GM21529 (cell line): Measurements from ENCODE around the gene IGSF3.
"Not testable (repeated sequence)": the region's sequence is repeated elsewhere in the genome, so short reads cannot be mapped to it uniquely, and the experiment has no call there.

ENCODE experiments used
- ATAC-seq: cut with Tn5 transposase; IDR thresholded peaks from one replicate; pipeline ENCODE4 v1.9.1; 2021; ENCODE audit not compliant: unreplicated experiment

IGSF3 gene

DNA sequence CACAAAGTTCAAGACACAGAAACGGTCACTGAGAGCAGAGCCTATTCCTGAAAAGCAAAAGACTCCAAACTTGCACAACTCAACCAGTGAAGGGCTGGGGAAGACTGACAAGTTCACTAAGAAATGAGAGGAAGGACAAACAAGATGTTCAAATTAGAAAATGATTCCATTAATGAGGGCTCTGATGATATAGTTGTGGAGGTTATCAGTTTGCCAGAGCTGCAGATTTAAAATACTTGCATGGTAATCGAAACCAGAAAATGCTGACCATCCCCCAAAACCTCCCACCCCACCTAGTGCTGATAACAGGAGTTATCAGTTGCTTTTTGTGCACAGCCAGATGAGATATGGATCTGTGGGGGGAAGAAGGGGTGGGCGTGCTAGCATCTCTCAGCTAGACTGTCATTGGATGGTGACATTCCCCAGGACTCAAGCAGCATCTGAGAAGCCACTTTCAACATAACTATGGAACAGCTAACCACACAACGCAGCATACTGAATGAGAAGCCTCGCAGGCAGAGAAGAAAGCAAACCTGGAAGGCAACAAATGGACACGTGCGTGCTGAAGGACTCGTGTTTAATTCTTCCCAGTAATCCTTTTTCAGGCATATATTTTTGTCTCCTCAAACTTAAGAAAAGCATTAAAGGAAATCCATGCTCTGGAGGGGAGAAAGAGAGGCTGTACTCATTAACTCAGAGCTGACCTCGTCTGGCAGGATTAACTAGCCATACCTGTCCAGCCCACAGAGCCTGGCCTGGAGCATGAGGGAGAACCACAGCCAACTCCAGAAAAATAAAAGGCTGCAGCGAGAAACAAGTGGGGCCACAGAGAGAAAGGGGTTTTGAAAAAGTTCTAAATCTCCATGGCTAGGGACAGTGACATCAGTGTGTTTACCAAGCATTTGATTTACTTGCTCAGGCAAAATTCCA is 35.3 kb downstream of the IGSF3 start:
- ATAC-seq, result not testable (repeated sequence)

DNA sequence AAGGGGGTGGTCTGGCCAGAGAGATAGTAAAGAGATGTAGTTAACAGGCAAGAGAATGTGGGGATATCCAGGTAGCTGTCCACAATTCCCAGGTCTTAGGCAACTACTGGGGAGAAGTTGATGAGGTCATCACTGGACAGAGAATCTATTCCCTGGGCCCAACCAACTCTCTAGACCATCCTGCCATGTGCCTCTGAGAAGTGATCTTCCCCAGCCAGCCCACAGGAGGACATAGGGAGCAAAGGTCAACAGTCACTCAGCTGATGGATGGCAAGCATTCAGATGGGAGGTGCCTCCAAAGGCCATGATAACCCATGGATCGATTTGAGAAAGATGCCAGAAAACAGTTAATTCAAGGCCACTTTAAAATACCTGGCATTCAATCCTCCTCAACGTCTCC is 36.0 kb downstream of the IGSF3 start:
- not testable (repeated sequence) for ATAC-seq

GRCh38 chr1:116630057-116630456 is 37.5 kb downstream of the IGSF3 start:
- not testable (repeated sequence) for ATAC-seq

DNA sequence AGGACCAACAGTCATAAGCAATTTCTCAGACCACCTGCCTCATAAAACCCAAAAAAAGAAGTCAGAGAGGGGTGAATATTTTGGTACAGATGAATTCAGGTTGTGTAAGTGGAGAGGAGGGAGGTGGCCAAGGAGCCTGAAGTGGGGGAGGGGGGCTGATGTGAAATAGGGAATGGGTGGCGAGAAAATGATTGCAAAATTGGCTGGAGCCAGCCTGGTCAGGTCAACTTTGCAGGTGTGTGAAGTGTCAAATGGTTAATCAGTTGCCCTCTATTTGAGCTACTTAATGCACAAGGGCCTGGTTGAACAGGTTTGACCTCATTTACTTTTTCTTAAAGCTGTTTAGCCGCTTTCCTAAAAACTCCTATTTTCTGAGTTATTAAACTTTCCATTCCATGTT is 38.1 kb downstream of the IGSF3 start:
- not testable (repeated sequence) for ATAC-seq

DNA sequence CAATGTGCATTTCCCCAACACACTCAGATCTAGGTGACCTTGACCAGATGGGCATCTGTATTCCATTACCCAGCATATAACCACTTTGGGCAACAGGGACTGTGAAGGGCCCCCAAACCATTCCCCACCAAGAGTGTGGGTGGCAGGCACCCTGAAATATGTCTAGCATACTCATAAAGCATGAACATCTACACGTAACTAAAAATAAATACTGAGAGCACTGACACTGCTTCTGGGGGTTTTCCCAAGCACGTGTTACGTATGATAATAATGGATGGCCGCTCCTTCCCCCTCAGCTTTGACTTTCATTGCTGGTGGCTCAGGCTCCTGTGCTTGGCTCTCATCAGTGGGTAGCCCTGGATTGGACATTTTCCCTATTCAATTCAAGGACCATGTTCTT is 39.1 kb downstream of the IGSF3 start:
- no peak for ATAC-seq

- ATAC-seq, result not testable (repeated sequence)
These were observed 40.2 kb downstream of the IGSF3 start for GRCh38 chr1:116627357-116627756.

- not testable (repeated sequence) for ATAC-seq
These were observed 40.6 kb downstream of the IGSF3 start for GRCh38 chr1:116626915-116627314.

GRCh38 chr1:116625155-116625554 is 42.4 kb downstream of the IGSF3 start:
- ATAC-seq, result not testable (repeated sequence)

- no peak for ATAC-seq
These were observed 43.5 kb downstream of the IGSF3 start for GRCh38 chr1:116624040-116624439.

- ATAC-seq, result not testable (repeated sequence)
These were observed 45.0 kb downstream of the IGSF3 start for GRCh38 chr1:116622496-116622895.

DNA sequence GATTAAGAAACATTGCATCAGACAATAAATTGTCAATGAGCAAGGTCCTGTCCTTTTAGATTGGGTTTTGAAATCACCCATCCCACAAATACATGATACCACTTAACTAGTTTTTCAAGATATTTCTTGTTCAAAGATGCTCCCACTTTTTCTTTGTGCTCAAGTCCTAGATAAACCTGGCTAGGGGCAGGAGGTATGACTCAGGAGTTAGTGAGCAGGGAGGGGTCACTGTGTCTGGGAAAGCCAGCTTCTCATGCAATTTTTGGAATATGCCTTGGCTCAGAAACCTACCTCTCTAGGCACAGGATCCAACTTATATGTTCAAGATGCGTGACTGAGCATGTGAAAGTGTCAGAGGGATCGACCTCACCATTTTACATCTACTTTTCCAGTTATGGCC is 45.8 kb downstream of the IGSF3 start:
- ATAC-seq, result not testable (repeated sequence)

- ATAC-seq, result not testable (repeated sequence)
These were observed 47.1 kb downstream of the IGSF3 start for GRCh38 chr1:116620392-116620791.

GRCh38 chr1:116619106-116619505 is 48.4 kb downstream of the IGSF3 start:
- ATAC-seq, result not testable (repeated sequence)

- ATAC-seq, result not testable (repeated sequence)
These were observed 49.7 kb downstream of the IGSF3 start for GRCh38 chr1:116617808-116618207.

GRCh38 chr1:116613825-116614224 is 53.7 kb downstream of the IGSF3 start:
- ATAC-seq, result not testable (repeated sequence)

- ATAC-seq, result not testable (repeated sequence)
These were observed 57.6 kb downstream of the IGSF3 start for GRCh38 chr1:116609801-116610371.

DNA sequence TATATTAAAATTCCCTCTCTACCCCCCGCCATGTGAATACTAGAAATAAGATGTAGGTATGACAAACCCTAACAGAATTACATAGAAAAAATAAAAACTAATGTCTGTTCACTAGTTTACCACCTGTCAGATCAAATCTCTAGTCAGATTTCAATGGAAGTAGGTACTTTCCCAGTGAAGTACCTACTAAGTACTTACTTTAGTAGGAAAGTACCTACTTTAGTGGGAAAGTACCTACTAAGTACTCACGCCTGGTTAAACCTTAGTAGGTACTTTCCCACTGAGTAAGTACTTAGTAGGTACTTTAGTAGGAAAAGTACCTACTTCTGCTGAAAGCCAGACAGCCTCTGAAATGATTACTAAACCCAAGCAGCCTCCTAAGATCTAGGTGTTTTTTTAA is 58.7 kb downstream of the IGSF3 start:
- not testable (repeated sequence) for ATAC-seq

GRCh38 chr1:116608151-116608550 is 59.4 kb downstream of the IGSF3 start:
- not testable (repeated sequence) for ATAC-seq

GRCh38 chr1:116607463-116607862 is 60.1 kb downstream of the IGSF3 start:
- not testable (repeated sequence) for ATAC-seq

DNA sequence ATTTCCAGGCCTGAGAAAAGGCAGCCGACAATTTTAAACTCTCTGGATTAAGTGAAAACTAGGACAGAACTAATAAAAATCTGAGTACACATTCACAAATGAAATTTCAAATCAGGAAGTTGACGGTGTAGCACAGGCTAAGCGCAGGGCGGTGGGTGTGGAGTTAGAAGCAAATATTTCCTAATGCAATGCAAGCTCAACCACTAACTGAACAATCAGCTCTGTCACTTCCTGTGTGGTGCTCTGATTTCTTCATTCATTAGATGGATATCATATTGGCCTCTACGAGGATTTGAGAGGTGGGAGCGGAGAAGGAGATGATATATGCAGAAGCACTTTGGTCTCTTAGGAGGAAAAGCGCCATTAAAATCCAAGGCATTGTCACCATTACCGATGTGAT is 61.5 kb downstream of the IGSF3 start:
- ATAC-seq, result not testable (repeated sequence)

- ATAC-seq, result no peak
These were observed 62.2 kb downstream of the IGSF3 start for GRCh38 chr1:116605315-116605714.

GRCh38 chr1:116604408-116604807 is 63.1 kb downstream of the IGSF3 start:
- ATAC-seq, result not testable (repeated sequence)
